ENCODE measurements around the gene BSPH1.
"Not testable (repeated sequence)": the region's sequence is repeated elsewhere in the genome, so short reads cannot be mapped to it uniquely, and the experiment has no call there.

The BSPH1 gene, protein sequence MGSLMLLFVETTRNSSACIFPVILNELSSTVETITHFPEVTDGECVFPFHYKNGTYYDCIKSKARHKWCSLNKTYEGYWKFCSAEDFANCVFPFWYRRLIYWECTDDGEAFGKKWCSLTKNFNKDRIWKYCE

DNA sequence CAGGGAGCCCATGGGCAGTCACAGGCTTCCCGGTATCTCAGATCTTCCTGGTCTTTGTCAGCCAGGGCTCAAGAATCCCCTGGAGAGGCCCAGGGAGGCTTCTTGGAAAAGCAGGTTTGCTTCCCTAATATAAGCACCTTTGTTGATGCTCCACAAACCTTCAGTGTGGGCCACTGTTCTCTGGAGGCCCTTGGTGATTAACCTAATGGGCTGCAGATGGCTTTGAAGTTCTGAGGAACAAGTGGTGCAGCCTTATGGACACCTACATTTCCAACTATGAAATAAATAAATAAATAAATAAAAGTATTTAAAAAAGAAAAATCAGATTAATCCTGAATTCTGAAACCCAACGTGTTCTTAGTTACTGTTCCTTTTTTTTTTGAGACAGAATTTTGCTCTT is at the start of gene BSPH1:
TSS of gene BSPH1 (minus strand) at position 101 of the 400 bp plus-strand sequence. CDS start at position 12, 89 bp downstream.
- DNase-seq = no peak

DNA sequence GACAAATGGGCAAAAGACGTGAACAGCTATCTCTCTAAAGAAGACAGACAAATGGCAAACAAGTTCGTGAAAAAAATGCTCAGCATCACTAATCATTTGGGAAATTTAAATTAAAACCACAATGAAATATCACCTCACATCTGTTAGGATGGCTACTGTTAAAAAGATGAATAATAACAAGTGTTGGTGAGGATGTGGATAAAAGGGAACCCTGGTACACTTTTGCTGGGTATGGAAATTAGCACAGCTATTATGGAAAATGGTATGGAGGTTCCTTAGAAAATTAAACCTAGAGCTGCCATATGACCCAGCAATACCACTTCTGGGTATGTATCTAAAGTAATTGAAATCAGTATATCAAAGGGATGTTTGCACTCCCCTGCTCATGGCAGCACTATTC is 44.8 kb upstream of the BSPH1 start:
- no peak for DNase-seq

DNA sequence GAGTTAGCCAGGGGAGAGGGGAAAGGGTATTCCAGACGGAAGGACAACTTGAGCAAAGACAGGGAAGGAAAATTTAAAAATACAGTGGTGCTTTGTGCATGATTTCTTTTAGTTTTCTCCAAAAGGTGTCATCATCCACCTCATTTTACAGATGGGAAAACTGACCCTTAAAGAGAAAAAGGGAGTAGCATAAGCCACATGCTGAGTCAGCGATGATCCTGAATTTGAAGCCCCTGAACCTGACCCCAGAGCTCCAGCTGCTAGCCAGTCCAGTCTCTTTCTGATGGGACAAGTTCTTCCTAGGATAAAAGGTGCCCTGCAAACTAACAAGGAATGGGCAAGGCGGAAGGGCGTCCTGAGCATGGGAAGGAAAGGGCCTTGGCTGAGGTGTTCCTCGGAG is 41.6 kb upstream of the BSPH1 start:
- DNase-seq = no peak

DNA sequence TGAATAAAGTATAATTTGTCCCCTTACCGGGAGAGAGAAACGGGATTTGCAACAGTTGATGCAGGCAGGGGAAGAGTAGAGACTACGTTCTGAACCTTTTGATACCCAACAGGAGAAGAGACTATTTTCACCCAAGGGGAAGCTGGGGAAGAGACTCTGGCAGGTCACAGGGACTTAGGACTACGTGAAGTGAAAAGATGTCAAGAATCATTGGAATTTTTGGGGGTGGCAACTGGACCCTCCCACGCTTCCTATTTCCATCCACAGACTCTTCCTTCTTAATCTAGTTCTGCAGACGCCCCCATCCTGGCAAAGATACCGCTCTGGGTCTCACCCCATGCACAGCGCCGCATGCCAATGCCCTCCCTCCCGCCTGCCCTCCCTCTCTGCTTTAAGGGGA is 38.1 kb upstream of the BSPH1 start:
- DNase-seq = no peak

DNA sequence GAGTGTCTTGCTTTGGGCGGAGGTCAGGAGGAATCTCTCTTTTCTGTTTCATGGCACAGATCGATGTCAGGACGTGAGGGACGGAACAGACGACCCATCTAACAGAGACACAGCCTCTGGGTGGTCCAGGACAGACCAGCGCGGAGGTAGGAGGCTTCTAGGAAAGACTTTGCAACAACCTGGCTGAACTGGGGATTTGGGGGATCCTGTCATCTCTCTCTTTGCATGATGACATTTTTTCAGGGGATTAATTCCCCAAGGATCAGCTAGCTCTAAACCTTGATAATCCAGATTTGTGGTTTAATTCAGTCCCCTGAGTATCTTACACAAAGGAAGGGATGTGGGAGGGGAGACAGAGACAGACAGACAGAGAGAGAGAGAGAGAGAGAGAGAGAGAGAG is 37.5 kb upstream of the BSPH1 start:
- DNase-seq = no peak

DNA sequence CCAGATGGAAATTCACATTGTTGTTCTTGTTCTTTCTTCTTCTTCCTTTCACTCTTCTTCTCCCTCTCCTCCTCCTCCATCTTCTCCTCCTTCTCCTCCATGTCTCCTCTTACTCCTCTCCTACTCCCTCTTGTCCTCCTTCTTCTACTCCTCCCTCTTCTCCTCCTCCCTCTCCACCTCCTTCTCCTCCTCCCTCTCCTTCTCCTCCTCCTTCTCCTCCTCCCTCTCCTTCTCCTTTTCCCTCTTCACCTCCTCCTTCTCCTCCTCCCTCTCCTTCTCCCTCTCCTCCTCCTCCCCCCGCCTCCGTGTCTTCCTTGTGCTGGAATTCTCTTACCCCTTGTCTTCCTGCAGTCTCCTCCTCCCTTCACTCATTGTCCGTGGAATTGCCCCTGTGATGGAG is 33.5 kb upstream of the BSPH1 start:
- DNase-seq = no peak

DNA sequence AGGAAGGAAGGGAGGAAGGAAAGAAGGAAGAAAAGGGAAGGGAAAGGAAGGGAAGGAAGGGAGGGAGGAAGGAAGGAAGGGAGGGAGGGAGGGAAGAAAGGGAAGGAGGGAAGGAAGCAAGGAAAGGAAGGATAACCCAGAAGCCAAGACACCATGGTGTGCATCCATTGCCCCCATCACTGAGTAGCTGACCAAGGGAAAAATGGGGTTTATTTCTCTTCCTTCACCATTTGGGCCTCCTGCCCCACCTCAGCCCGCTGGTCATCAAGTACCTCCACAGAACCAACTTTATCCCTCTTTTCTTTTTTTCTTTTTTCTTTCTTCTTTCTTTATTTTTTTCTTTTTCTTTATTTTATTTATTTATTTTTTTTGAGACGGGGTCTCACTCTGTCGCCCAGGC is 31.5 kb upstream of the BSPH1 start:
- no peak for DNase-seq

DNA sequence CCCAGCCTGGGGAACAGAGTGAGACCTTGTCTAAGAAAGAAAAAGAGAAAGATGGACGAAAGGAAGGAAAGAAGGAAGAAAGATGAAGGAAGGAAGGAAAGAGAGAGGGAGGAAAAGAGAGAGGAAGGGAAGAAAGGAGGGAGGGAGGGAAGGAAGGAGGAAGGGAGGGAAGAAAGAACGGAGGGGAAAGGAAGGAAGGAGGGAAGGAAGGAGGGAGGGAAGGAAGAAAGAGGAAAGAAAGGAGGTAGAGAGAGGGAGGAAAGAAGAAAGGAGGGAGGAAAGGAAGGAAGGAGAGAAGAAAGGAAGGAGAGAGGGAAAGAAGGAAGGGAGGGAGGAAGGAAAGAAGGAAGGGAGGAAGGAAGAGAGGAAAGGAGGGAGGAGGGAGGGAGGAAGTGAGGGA is 31.0 kb upstream of the BSPH1 start:
- no peak for DNase-seq

DNA sequence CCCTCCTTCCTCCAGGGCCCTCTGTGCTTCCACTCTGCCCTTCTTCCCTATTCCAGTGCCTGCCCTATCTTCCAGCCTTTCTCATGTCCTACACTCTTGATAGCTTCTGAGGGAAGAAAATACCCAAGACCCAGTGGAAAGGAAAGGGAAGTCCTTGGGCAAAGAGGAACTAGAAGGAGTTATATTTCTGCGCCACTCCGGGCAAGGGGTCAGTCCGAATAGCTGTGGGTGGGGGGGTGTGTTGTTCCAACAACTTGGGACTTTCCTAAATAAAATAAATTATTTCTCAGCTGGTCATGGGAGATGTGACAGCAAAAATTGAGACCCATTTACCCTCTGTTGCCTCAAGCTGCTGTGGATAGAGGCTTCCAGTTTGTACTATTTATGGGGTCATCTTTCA is 28.7 kb upstream of the BSPH1 start:
- DNase-seq = no peak

DNA sequence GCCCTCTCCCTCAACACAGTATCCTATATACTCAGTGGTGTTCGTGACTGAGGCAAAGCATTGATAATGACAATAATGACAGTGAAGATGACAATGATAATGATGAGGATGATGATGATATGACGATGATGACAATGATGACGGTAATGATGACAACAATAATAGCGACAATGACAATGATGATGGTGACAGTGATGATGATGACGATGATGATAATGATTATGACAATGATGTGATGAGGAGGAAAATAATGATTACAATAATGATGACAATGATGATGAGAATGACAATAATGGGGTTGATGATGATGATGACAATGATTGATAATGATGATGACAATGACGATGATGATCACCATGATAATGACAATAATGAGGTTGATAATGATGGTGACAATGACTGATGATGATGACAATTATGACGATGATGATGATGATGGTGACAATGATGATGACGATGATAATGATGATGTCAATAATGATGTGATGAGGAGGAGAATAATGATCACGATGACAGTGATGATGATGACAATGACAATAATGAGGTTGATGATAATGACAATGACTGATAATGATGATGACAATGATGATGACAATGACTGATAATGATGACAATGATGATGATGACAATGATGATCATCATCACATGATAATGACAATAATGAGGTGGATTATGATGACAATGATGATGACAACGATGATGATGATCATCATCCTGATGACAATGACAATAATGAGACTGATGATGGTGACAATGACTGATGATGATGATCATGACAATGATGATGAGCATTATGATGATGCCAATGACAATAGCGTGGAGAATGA is 19.2 kb upstream of the BSPH1 start:
- DNase-seq = no peak

DNA sequence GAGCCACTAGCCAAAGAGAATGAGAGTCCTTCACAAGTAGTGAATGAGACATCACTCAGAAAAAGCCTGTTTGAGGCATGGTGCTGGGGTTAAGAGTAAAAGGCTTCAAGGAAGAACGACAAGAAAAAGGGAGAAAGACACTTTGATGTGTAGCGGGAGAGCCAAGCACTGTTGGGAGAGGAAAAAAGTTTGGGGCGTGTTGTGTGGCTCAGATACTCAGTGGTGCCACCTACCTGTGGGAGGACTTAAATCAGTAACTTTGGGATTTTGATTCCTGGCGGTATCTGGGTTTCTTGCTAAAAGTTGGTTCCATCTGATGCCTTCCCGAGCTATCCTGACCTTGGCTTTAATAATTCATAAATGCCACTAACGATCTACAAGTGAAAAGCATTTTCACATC is 14.8 kb upstream of the BSPH1 start:
- DNase-seq = no peak

DNA sequence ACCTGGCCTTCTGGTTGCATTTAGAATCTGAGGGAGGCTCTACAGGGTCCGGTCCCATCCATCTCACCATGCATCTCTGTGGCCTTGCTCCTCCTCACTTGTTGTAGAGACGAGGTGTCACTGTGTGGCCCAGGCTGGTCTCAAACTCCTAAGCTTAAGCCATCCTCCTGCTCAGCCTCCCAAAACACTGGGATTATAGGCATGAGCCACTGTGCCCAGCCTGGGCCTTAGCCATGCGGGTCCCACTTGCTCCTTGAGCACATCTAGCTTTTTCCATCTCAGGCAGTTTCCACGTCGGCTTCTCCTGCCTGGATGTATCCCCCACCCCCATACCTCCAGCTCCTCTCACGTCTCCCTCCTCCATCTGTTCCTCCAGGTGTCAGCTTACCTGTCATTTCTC is 12.3 kb upstream of the BSPH1 start:
- DNase-seq = no peak

DNA sequence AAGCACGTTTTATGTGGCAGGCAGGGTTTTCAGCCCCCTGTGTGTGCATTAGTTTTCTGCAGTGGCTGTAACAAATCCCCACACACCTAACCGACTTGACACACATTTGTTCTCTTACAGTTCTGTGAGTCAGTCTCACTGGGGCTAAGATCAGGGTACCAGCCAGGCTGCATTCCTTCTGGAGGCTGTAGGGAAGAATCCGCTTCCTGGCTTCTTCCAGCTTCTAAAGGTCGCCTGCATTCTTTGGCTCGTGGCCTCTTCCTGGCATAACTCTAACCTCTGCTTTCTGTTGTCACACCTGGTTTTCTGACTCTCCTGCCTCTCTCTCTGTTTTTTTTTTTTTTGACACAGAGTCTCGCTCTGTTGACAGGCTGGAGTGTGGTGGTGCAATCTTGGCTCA is 8.9 kb upstream of the BSPH1 start:
- no peak for DNase-seq

DNA sequence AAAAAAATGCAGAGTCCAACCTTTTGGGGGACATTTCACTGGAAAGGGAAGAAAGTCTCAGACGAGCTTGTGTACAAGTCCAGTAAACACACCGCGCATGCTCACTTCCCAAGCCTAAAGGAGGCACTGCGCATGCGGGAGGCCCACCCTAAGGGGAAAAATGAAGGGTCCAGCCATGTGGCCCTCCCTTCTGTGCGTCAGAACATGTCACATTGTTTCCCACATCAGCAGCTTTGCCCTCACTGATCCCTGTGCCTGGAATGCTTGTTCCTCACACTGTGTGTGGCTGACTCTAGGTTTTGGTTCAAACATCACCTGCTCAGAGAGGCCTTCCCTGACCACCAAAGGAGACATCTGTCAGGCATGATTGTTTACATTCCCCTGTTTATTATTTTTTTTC is 6.8 kb upstream of the BSPH1 start:
- no peak for DNase-seq

DNA sequence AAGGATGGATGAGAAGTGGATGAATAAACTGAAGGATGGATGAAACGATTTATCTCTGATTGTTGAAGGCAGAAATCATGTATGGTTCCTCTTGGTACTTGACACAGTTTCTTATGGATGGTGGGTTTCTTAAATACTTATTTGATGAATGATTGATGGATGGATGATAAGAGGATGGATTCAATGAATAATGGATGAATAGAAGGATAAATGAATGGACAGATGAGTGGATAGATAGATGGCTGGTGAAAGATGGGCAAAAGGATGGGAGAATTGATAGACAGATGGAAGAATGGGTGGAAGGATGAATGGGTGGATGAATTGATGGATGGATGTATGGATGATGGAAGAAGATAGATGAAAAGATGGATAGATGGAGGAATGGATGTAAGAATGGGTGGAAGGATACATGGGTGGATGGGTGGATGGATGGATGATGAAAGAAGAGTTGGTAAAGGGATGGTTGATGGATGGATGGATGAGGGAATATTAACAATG is 4.3 kb upstream of the BSPH1 start:
- DNase-seq = no peak

DNA sequence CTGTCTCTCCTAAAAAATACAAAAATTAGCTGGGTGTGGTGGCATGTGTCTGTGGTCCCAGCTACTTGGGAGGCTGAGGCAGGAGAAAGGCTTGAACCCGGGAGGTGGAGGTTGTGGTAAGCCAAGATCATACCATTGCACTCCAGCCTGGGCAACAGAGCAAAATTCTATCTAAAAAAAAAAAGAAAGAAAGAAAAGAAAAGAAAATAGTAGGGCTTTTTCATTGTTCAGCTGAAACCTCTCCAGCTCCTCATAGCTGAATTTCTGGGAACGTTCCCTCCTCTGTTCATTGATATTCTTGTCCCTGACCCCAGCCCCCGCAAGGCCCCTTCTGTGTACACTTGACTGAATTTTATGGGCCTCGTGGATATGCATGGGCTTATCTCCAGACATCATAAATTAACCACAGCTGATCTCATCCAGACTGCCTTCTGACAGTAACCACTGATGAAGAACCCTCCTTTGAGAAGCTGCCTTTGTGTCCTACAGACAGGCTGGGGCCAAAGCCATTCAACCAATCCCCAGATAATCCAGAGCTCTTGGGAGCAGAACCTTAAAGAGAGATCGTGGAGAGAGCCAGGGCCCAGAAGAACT is 2.3 kb upstream of the BSPH1 start, which contains the start of gene ELSPBP1:
TSS of gene ELSPBP1 (plus strand) at position 424 of the 594 bp plus-strand sequence. CDS start 14,036 bp downstream, outside the sequence.
- peak; percentile 85 for DNase-seq

DNA sequence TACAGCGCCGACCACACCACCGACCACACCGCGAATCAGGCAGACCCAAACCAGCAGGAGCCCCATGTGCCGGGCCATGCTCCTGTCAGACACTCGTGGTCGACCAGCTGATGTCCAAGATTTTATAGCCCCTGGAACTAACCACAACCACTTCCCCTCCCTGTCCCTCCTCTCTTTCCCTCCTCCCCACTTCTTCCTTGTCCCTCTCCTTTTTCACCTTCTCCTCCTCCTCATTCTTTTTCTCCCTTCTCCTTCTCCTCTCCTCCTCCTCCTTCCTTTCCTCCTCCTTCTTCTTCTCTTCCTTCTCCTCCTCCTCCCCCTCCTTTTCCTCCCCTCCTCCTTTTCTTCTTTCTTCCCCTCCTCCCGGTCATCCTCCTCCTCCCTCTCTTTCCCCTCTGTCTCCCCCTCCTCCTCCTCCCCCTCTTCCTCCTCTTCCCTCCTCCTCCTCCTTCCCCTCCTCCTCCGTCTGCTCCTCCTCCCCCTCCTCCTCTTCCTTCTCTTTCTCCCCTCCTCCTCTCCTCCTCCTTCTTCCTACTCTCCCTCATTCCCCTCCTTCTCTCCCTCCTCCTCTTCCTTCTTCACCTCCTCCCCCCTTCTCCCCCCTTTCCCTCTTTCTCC is 670 bp downstream of the BSPH1 start:
- DNase-seq = no peak

DNA sequence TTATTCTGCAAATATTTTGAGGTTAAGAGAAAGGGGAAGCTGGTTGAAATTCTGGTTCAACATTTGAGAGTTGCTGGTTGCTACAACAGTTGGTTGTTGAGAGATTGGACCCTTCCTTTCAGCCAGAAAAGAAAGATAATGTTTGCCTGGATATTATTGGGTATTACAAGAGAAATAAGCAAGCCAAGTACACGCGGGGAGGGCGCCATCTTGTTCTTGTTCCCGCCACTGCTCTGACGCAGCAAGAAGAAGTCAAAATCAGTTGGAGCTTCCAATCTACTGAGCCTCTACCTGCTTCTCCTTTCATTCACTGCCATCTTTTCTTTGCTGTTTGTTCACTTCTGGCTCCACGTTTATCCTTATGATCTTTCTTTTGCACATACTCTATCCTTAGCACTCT is 18.4 kb downstream of the BSPH1 start:
- no peak for DNase-seq

DNA sequence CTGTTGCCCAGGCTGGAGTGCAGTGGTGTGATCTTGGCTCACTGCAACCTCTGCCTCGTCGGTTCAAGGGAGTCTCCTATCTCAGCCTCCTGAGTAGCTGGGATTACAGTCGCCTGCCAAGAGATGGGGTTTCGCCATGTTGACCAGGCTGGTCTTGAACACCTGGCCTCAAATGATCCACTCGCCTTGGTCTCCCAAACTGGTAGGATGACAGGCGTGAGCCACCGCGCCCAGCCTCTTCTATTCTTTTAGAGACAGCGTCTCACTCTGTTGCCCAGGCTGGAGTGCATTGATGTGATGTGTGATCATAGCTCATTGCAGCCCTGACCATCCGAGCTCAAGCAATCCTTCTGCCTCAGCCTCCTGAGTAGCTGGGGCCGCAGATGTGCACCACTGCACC is 36.0 kb downstream of the BSPH1 start:
- DNase-seq = not testable (repeated sequence)

DNA sequence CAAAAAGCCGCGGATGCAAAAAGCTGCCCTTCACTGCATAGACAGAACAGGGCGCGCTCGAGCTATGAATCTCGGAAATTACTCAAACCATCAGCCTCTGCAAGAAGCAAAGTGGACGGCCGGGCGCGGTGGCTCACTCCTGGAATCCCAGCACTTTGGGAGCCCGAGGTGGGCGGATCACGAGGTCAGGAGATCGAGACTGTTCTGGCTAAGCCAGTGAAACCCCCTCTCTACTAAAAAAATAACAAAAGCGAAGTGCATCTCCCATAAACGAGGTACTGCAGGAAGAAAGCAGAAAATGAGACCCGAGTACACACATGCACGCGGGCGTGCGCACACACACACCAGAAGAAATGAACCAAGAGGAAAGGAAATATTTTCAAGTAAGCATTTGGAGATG is 39.8 kb downstream of the BSPH1 start:
- not testable (repeated sequence) for DNase-seq

DNA sequence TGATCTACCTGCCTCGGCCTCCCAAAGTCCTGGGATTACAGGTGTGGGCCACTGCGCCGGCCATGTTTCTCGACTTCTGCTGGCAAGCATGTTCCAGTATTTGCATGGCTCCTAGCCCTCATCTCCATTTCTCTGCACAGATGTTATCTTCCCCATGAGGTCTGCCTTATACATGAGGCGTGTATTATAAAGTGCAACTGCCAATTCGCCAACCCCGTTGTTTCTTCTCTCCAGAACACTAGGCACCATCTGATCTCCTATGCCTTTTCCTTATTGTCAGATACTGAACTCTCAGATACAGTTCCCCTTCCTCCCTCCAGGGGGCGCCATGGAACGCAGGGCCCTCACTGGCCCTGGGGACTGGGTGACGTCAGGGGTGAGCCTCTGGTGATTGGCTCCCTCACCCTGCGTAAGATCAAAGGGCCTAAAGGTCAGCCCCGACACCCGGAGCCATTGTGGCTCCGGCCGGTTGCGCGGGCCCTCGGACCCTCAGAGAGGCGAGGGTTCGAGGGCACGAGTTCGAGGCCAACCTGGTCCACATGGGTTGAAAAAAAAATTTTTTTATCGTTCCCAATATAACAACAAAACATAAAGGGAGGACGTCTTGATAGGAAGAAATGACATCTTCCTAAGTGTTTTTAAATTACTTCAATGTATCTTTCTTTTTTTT is 42.0 kb downstream of the BSPH1 start:
- not testable (repeated sequence) for DNase-seq

DNA sequence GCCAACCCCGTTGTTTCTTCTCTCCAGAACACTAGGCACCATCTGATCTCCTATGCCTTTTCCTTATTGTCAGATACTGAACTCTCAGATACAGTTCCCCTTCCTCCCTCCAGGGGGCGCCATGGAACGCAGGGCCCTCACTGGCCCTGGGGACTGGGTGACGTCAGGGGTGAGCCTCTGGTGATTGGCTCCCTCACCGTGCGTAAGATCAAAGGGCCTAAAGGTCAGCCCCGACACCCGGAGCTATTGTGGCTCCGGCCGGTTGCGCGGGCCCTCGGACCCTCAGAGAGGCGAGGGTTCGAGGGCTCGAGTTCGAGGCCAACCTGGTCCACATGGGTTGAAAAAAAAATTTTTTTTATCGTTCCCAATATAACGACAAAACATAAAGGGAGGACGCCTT is 63.4 kb downstream of the BSPH1 start:
- DNase-seq = not testable (repeated sequence)

DNA sequence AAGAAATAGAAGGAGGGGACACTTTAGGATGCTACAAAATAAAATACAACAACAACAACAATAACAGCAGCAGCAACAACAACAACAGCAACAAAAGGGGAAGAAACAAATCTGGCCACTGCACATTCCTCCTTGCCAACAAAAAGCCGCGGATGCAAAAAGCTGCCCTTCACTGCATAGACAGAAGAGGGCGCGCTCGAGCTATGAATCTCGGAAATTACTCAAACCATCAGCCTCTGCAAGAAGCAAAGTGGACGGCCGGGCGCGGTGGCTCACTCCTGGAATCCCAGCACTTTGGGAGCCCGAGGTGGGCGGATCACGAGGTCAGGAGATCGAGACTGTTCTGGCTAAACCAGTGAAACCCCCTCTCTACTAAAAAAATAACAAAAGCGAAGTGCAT is 71.9 kb downstream of the BSPH1 start:
- not testable (repeated sequence) for DNase-seq

Measured in kidney glomerular epithelial cell (primary cell).